NCI-H1105 (cell line): ENCODE data around the gene CTSA.
"Not testable (repeated sequence)": the region's sequence is repeated elsewhere in the genome, so short reads cannot be mapped to it uniquely, and the experiment has no call there.

Experiments
- DNase-seq: peaks from one replicate; lab custom pipeline; 2025; lab: John Stamatoyannopoulos, UW

Gene CTSA

DNA sequence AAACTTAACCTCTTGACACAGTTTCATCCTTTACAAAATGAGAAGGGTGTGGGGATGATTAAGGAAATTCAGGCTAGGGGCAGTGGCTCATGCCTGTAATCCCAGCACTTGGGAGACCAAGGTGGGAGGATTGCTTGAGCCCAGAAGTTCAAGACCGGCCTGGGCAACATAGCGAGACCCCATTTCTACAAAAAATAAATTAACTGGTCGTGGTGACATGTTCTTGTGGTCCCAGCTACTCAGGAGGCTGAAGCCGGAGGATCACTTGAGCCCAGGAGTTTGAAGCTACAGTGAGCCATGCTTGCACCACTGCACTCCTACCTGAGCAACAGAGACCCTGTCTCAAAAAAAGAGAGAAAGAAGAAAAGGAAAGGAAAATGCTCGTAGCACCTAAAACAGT lies 24.7 kb upstream of the CTSA start:
- DNase-seq = no peak

DNA sequence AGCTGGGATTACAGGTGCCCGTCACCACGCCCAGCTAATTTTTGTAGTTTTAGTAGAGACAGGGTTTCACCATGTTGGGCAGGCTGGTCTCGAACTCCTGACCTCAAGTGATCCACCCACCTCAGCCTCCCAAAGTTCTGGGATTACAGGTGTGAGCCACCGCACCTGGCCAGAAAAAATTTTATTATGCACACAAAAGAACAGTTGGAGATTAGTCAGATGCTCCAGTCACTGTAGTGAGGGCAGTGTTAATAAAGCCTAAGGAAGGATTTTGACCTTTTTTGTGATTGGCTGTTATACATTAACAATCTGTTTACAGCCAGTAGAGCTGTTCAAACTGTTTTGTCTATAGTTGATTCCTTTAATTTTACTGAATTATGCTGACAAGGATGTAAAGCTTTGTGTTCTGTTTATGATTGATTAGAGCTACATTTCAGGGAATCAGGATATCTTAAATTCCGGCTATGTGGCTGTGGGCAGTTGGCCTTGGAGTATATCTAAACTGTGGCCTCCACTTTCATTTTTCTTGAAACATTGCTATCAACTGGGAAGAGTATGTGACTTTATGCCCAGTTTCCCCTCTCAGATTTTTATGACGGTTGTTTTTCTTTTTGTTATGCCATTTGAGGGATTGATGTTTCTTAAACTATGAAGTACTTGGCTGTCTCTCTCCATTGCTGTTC lies 23.9 kb upstream of the CTSA start:
- no peak for DNase-seq

DNA sequence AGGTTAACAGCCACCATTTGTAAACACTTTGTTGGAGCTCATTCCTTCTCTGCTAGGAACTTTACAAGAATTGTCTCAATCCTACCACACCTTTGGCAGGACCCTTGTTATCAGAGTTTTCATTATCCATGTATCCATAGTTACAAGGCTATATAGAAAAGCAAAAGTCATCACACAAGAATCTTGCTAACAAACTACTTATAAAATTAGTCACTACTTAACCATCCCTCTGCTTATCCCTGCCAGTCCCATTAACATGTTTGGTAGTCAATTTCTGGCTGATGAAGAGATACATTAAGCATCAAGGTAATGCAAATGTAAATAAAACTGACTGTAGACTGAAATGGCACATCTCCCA lies 23.3 kb upstream of the CTSA start:
- no peak for DNase-seq

DNA sequence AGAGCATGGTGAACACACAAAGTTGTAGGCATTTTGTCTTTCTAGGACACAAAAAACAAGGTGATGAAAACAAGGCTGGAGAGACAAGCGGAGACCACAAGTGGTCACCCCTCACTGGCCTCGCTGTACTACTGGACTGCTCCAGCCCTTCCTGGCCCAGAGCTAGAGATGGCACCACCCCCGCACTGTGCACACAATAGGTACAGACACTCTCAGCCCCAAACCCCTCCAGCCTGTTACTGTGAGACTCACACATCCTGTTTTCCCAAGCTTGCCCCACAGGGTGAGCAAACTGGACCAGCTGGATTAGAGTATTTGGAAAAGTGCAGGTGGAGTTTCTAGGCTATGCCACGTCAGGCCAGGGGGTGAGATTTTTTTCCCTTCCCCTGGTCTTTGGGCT lies 18.5 kb upstream of the CTSA start:
- DNase-seq = no peak

DNA sequence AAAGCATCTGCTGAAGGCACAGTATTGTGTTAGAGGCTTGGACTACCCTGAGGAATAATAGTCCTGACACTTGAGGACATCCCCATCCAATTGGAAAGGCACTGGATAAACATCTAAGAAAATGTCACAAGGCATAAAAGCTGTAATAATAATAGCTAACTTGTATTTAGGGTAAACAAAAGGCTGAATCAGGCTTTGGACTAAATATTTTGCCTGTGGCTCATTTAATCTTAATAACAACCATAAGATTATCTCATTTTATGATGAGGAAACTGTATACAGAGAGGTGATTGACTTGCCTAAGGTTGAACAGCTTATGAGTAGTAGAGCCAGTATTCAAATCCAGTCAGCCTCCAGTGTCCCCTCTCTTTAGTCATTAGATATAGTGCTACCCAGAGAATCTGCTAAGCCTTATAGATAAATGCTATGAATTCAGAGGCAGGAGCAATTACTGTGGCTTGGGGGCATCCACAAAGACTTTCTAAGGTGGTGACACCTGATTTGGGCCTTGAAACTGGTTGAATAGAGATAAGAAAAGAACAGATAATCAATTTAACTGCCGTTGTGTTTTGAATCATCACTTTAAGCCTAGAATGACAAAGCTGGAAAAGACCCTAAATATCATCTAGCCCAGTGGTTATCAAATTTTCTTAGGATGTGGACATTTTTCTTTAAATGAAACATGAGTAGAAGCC lies 17.6 kb upstream of the CTSA start:
- no peak for DNase-seq

DNA sequence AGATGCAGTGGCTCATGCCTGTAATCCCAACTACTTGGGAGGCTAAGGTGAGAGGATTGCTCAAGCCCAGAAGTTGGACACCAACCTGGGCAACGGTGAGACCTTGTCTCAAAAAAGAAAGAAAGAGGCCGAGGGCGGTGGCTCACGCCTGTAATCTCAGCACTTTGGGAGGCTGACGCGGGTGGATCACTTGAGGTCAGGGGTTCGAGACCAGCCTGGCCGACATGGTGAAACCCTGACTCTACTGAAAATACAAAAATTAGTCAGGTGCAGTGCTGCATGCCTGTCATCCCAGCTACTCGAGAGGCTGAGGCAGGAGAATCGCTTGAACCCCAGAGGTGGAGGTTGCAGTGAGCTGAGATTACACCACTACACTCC lies 17.0 kb upstream of the CTSA start:
- DNase-seq = not testable (repeated sequence)

DNA sequence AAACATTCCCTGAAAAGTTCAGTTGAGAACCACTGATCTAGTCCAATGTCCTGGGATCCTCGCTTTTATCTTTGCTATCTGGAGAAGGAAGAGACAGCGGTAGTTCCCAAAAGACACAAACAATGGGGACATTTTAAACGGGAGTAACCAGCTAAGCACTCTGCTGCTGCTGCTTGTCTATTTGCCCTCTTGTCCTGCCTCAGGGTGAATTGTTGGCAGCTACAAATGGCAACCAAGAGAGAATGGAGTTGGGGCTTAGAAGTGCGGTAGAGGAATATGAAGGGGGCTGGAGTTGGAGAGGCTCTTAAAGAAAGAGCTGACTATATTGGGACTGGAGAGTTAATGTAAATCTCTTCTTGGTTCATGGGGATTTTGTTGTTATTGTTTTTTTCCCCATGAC lies 16.6 kb upstream of the CTSA start:
- DNase-seq = no peak

DNA sequence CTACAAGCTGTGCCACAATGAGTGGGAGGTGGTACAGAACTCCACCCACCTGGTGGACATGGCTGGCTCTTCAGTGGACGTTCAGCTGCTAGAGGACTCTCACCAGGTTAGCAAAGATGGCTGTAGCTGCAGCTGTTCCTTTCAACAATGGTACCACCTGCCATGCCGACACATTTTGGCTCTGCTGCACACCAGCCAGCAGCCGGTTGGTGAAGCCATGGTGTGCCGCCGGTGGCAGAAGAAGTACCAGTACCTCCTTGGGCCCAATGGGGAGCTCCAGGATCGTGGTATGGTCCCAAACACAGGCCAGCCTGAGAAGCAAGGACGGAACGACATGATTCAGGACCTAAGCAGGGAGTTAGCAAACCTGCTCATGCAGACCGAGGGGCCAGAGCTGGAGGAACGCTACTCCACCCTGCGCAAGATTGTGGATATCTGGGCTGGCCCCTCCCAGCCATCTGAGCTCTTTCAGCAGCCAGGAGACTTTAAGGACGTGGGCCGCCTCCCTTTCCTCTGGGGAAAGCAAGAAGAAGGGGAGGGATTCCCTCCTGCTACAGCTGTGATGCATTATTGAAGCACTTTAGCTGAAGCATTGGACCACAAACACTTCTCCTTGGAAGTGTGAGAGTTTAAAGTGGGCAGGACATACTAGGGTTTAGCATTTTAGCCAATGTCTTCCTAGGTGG lies 12.9 kb upstream of the CTSA start:
- no peak for DNase-seq

DNA sequence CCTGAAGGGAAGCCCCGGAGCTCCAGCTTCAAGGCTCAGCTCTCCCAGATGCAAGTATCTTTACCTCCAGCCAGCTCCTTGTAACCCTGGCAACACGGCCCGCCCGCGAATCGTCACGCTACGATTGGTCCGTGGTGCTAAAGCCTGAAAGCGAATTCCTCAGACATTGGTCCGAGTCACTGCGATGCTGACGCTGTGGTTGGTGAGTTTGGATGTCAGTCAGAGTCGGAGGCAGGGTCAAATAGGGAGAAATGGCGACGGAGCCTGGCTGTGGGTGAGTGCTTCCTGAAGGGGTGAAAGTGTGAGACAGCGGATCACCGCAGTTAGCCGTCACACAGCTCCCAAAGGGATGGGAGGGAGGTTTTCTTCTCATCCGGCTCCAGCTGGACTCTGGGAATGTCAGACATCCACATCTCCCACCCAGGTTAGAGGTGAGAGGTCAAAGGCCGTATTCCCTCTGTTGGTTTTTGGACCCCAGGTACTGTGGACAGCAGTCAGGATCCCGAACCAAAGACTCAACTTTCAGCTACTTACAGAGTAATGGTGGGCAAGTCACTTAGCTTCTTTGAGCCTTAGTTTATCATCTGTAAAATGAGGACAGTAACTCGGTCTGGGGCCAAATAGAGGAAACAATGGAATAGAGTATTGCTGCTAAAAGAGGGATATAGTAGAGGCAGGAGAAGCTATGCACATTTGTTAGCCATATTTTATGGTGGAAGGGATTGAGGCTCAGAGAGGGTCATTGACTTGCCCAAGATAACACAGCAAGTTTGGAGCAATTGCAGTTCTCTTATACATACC lies 9.9 kb upstream of the CTSA start, which contains the start of gene ZSWIM1:
TSS of gene ZSWIM1 (plus strand) at position 240 of the 801 bp plus-strand sequence. CDS start 1,366 bp downstream, outside the sequence.
- peak; percentile 98 for DNase-seq

DNA sequence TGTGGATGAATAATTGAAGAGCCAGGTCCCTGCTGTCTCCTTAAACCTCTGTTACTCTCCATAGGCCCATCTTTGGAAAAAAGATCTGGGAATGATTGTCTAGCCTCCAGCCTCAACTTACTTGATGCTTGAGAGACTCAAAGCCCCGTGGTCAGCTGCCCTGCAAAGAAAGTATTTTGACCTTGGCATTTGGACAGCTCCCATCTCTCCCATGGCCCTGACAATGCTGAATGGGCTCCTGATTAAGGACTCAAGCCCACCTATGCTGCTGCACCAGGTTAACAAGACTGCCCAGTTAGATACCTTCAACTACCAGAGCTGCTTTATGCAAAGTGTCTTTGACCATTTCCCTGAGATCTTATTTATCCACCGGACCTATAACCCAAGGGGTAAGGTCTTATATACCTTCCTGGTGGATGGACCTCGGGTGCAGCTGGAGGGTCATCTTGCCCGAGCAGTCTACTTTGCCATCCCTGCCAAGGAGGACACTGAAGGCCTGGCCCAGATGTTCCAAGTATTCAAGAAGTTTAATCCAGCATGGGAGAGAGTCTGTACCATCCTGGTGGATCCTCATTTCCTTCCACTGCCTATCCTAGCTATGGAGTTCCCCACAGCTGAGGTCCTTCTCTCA lies 8.6 kb upstream of the CTSA start:
- DNase-seq = no peak

DNA sequence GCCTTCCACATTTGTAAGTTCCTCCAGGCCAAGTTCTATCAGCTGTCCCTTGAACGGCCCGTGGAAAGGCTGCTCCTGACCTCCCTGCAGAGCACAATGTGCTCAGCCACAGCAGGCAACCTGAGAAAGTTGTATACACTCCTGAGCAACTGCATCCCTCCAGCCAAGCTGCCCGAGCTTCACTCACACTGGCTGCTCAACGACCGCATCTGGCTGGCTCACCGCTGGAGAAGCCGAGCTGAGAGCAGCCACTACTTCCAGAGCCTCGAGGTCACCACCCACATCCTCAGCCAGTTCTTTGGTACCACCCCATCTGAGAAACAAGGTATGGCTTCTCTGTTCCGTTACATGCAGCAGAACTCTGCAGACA lies 8.1 kb upstream of the CTSA start:
- no peak for DNase-seq

DNA sequence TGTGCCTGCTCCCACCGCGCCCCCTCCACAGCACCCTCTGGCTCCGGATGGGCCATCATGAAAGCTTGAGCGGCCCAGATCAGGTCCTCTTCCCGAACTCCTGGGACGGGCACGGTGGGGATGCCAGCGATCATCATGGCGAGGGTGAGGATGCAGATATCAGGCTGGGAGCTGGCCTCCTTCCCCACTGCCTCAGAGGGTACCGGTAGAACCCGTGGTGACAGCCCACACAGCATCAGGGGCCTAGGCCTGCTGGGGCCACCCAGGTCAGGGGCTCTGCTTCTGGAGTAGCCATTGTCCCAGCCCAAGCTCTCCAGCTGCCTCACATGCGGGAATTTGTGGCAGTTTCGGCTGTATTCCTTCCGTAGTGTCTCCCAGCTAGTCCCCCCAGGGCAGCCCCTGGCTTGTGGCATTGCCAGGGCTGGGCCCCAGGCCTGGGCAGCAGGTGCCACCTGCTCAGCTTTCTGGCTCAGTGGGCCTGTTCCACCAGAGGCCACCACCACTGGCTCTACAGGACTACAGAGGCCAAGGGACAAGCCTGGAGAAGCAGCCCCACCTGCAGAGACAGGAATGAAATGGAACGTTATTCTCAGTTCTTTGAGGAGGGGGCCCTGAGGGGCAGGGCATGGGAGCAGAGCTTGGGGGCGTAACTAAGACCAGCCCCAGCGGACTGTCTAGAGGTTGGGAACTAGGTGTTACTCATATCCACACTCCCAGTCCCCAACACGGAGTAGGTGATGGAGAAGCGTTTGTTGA lies 4.4 kb upstream of the CTSA start:
- DNase-seq = no peak

DNA sequence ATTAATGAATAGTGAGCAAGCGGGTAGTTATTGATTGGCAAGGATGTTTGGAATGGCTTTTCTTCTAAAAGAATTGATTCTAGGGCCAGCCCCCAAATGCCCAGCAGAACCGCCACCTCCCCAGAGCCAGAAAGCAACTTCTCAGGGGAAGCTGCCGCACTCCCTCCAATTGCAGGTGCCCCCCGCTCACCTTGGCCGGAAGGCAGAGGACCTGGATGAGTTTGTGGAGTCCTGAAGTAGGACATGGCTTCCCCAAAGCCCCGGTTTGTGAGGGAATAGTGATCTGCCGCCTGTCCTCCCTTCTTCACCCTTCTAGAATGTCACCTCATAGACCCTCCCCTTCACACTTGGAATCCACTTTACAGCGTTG lies 3.8 kb upstream of the CTSA start, which contains the start of gene SPATA25:
TSS of gene SPATA25 (minus strand) at position 277 of the 370 bp plus-strand sequence. CDS start at position 245, 32 bp downstream.
- DNase-seq = no peak

DNA sequence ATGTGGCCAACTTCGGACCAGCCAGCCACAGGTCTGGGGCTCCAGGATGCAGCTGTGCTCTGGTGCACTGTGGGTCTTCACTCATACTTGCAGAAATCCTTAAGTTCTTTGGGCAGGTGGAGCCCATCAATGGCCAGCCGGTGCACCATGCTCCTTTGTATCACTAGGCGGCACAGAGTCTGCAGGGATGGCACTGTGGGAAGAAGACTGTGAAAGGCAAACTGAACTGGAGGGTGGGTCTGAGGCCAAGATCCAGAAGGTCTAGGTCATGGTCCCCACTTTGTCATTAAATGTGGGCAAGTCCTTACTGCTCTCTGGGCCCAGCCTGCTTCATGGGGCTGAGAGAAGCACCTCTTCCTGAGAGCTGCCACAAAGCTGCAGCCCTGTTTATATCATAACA lies 2.5 kb upstream of the CTSA start:
- no peak for DNase-seq

DNA sequence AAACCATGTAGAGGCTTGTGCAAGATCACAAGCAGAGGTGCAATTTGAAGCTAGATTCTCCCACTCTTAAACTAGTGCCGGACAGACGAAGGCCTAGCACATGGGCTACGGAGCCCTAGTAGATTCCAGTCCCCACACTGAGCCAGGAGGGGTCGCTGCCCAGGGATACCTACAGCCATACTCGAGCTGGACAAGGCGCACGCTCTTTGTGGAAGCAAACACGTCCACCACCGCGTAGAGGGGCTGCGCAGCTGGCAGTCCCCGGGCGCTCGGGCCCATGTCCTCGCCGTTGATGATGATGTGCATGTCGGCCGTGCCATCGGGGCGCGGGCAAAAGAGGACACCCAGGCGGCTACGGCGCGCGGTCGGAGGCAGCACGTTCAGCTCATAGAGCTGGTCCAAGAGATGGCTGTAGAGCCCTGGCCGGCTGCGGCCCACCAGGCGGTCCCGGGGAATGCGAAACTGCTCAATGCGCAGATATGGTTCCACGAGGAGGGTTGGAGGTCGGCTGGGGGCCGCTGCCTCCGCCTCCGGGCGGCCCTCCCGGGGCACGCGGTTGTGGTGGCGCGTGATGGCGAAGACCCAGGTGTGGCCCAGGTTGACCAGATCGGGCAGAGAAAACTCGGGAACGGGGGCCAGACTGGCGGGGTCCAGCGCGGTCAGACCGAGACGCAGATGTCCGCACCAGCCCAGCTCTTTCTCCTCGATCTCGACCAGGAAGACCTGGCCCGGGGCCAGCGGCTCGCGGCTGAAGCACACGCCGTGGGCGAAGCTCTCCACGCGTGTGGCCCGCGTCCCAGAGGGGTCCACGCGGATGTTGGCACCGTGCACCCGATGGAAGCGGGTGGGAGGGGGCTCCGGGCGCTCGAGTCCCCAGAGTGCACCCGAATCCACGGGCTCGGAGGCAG lies 804 bp upstream of the CTSA start:
- DNase-seq = no peak

DNA sequence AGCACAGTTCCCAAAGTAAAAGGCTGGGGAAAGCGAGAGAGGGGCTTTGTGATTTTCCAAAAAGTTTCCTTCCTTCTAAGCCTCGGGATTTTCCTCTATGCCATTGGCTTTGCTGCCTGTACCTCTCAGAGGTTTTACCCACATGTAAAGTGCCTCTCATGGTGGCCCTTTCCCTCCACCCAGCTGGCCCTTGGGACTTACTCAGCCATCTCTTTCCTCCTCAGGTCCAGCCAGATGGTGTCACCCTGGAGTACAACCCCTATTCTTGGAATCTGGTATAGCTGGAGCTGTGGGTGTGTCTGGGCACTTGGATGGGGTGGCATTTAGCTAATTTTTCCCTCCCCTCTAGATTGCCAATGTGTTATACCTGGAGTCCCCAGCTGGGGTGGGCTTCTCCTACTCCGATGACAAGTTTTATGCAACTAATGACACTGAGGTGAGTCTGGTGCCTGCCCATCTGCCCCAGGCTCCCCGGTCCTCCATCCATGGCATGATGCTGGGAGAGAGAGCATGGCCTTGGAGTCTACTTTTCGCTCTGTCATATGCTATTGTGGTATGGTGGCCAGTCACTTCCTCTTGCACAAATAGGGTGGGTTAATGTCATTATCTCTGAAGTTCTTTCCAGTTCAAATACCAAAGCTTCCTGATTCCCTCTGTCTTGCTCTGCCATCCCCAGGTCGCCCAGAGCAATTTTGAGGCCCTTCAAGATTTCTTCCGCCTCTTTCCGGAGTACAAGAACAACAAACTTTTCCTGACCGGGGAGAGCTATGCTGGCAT lies 1.1 kb downstream of the CTSA start:
- DNase-seq = no peak

DNA sequence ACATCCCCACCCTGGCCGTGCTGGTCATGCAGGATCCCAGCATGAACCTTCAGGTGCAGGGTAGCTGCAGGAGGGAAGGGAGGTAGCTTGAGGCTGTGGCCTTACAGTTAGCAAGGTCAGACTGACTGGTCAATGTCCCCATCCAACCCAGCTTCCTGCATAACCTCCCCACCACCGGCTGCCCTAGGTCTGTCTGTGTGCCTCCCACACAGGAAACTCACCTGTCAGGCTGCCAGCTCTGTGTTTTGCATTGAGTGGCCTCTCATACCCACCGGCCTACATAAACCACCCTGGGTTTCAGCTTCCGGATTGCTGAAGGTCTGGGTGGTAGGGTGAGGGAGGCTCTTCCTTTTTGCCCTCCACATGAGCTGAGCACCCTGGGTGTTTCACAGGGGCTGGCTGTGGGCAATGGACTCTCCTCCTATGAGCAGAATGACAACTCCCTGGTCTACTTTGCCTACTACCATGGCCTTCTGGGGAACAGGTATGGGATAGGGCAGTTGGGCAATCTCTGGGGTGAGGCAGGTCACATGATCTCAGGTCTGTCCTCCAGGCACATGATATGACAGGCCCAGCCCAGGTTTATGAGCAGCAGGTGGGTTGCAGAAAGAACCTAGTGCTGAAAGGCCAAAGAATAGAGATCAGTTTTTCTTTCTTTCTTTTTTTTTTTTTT lies 1.8 kb downstream of the CTSA start:
- no peak for DNase-seq

DNA sequence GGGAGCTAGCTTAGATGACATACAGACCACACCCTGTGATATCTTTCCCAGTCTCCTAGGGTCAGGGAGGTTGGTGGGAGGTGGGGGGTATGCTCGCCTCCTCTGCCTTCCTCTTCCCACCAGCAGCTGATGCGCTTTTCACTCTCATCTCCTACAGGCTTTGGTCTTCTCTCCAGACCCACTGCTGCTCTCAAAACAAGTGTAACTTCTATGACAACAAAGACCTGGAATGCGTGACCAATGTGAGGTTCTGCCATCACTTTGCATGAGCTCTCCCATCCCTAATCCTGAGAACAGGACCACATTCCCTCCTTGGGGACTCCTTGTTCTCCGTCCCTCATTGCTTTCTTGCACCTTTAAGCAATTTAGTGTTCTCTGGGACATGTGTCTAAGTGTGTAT lies 2.7 kb downstream of the CTSA start:
- no peak for DNase-seq

DNA sequence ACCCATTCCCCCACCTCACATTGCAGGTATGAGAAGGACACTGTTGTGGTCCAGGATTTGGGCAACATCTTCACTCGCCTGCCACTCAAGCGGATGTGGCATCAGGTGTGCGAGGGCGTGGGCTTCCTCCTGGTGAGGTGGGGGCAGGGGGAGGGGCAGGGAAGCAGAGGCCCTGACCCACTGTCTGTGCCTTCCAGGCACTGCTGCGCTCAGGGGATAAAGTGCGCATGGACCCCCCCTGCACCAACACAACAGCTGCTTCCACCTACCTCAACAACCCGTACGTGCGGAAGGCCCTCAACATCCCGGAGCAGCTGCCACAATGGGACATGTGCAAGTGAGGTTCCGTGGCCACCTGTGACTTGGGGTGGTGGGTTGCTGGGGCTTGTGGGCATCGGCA lies 3.7 kb downstream of the CTSA start:
- DNase-seq = no peak
